GM18511 (cell line): Measurements from ENCODE around the gene CITED1.

Experiments used
- ATAC-seq: cut with Tn5 transposase; IDR thresholded peaks from one replicate; pipeline ENCODE4 v1.9.1; 2021; ENCODE audit warnings: mild to moderate bottlenecking, moderate library complexity; ENCODE audit not compliant: unreplicated experiment

CITED1 gene

GRCh38 chrX:72271812-72272211 is 33.9 kb downstream of the CITED1 start:
- ATAC-seq: no peak

- ATAC-seq: no peak
These were observed 34.5 kb downstream of the CITED1 start for GRCh38 chrX:72271091-72271788.

GRCh38 chrX:72270316-72270866 is 35.3 kb downstream of the CITED1 start:
- no peak for ATAC-seq

- ATAC-seq: no peak
These were observed 36.0 kb downstream of the CITED1 start for GRCh38 chrX:72269671-72270251.

- no peak for ATAC-seq
These were observed 36.9 kb downstream of the CITED1 start for GRCh38 chrX:72268597-72269365.

- no peak for ATAC-seq
These were observed 40.5 kb downstream of the CITED1 start for GRCh38 chrX:72265263-72265662.

- ATAC-seq: no peak
These were observed 43.6 kb downstream of the CITED1 start for GRCh38 chrX:72262077-72262476.

GRCh38 chrX:72260448-72260847 is 45.3 kb downstream of the CITED1 start:
- no peak for ATAC-seq

GRCh38 chrX:72258174-72258573 is 47.5 kb downstream of the CITED1 start:
- ATAC-seq: no peak

GRCh38 chrX:72255864-72256263 is 49.9 kb downstream of the CITED1 start:
- ATAC-seq: no peak

GRCh38 chrX:72255445-72255844 is 50.3 kb downstream of the CITED1 start:
- ATAC-seq: no peak

- no peak for ATAC-seq
These were observed 50.9 kb downstream of the CITED1 start for GRCh38 chrX:72254816-72255215.

- ATAC-seq: no peak
These were observed 52.0 kb downstream of the CITED1 start for GRCh38 chrX:72253686-72254085.
